ENCODE data around the gene XRCC4. TPM values are rescaled to one million over a fixed set of nuclear protein-coding genes. Genes with fewer than 3 reads are reported as not detected.

Gene XRCC4
- total RNA-seq, 1 donor: 8.0 TPM

- no peaks in the 10 kb centered on the region for H3K36me3 ChIP-seq (ENCODE audit: insufficient read depth, low read length)
- no peak overlapping the region for H2AFZ ChIP-seq (ENCODE audit: low read length)
- H3K27ac ChIP-seq (ENCODE audit: low read depth, low read length): no peak overlapping the region
- H3K4me2 ChIP-seq (ENCODE audit: insufficient read depth, low read length): no peak overlapping the region
- H4K20me1 ChIP-seq (ENCODE audit: insufficient read depth, low read length): no peaks in the 10 kb centered on the region
- H3K27me3 ChIP-seq (ENCODE audit: insufficient read depth, low read length): no peaks in the 10 kb centered on the region
- TF ChIP-seq, protein P1, sequence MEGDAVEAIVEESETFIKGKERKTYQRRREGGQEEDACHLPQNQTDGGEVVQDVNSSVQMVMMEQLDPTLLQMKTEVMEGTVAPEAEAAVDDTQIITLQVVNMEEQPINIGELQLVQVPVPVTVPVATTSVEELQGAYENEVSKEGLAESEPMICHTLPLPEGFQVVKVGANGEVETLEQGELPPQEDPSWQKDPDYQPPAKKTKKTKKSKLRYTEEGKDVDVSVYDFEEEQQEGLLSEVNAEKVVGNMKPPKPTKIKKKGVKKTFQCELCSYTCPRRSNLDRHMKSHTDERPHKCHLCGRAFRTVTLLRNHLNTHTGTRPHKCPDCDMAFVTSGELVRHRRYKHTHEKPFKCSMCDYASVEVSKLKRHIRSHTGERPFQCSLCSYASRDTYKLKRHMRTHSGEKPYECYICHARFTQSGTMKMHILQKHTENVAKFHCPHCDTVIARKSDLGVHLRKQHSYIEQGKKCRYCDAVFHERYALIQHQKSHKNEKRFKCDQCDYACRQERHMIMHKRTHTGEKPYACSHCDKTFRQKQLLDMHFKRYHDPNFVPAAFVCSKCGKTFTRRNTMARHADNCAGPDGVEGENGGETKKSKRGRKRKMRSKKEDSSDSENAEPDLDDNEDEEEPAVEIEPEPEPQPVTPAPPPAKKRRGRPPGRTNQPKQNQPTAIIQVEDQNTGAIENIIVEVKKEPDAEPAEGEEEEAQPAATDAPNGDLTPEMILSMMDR (IDR thresholded peaks at IDR 0.05; ENCODE audit: extremely low read depth, low read depth, low read length): no peak
- H3K79me2 ChIP-seq (ENCODE audit: insufficient read depth, low read length): no peaks in the 10 kb centered on the region
- H3K4me3 ChIP-seq (ENCODE audit: insufficient read depth, low read length): no peak overlapping the region
- no peaks in the 10 kb centered on the region for H3K9me3 ChIP-seq (ENCODE audit: low read depth, low read length)
- no peaks in the 10 kb centered on the region for H3K4me1 ChIP-seq (ENCODE audit: insufficient read depth, low read length)
- DNase-seq (ENCODE audit: insufficient read length, low spot score, missing footprints): no peak
Measured at GRCh38 chr5:83360573-83360972, 283.2 kb downstream of the XRCC4 start.

- Histone ChIP-seq H4K20me1 (ENCODE audit: insufficient read depth, low read length) (no peaks in the 10 kb centered on the region), H3K4me1 (ENCODE audit: insufficient read depth, low read length) (no peaks in the 10 kb centered on the region), H3K27me3 (ENCODE audit: insufficient read depth, low read length) (no peaks in the 10 kb centered on the region), H3K4me2 (ENCODE audit: insufficient read depth, low read length) (no peak overlapping the region), H3K36me3 (ENCODE audit: insufficient read depth, low read length) (no peaks in the 10 kb centered on the region), H3K4me3 (ENCODE audit: insufficient read depth, low read length) (no peak overlapping the region), H2AFZ (ENCODE audit: low read length) (no peak overlapping the region), H3K9me3 (ENCODE audit: low read depth, low read length) (no peaks in the 10 kb centered on the region), H3K27ac (ENCODE audit: low read depth, low read length) (no peak overlapping the region), H3K79me2 (ENCODE audit: insufficient read depth, low read length) (no peaks in the 10 kb centered on the region)
- DNase-seq (ENCODE audit: insufficient read length, low spot score, missing footprints): no peak
- TF ChIP-seq, protein P1 (IDR thresholded peaks at IDR 0.05; ENCODE audit: extremely low read depth, low read depth, low read length): no peak
Measured at GRCh38 chr5:83362526-83362925, 285.2 kb downstream of the XRCC4 start.

- DNase-seq (ENCODE audit: insufficient read length, low spot score, missing footprints): no peak
- no peaks in the 10 kb centered on the region for H3K27me3 ChIP-seq (ENCODE audit: insufficient read depth, low read length)
- TF ChIP-seq, protein P1 (IDR thresholded peaks at IDR 0.05; ENCODE audit: extremely low read depth, low read depth, low read length): no peak
Measured at GRCh38 chr5:83363111-83363885, 286.0 kb downstream of the XRCC4 start.

DNA sequence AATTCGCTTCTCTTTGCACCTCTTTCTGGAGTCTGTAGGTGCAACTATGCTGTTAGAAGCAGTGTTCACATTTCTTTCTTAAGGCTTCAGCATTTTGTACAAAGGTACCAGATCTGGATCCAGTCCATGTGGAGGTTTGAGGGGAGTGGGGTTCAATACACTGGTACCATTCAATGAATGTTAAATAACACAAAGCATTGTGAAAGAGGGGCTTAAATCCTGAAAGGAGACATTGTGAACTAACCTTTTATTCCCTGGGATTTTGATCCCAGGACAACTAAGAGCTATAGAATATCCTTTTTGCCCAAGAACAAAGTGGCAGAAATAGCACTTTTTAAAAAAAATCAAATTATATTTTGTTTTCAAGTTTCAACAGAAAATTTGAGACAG, 286.5 kb downstream of the XRCC4 start:
- no peak overlapping the region for H3K4me2 ChIP-seq (ENCODE audit: insufficient read depth, low read length)
- H4K20me1 ChIP-seq (ENCODE audit: insufficient read depth, low read length): no peaks in the 10 kb centered on the region
- DNase-seq (ENCODE audit: insufficient read length, low spot score, missing footprints): no peak
- H3K27me3 ChIP-seq (ENCODE audit: insufficient read depth, low read length): no peaks in the 10 kb centered on the region
- peaks cover 12% of the 10 kb centered on the region for H3K4me1 ChIP-seq (ENCODE audit: insufficient read depth, low read length)
- H3K27ac ChIP-seq (ENCODE audit: low read depth, low read length): no peak overlapping the region
- no peaks in the 10 kb centered on the region for H3K36me3 ChIP-seq (ENCODE audit: insufficient read depth, low read length)
- H3K4me3 ChIP-seq (ENCODE audit: insufficient read depth, low read length): no peak overlapping the region
- TF ChIP-seq, protein P1 (IDR thresholded peaks at IDR 0.05; ENCODE audit: extremely low read depth, low read depth, low read length): no peak
- no peaks in the 10 kb centered on the region for H3K79me2 ChIP-seq (ENCODE audit: insufficient read depth, low read length)
- H3K9me3 ChIP-seq (ENCODE audit: low read depth, low read length): no peaks in the 10 kb centered on the region
- no peak overlapping the region for H2AFZ ChIP-seq (ENCODE audit: low read length)

More at GRCh38 chr5:83363111-83363885, 286.0 kb downstream of the XRCC4 start:
- Histone ChIP-seq H4K20me1 (ENCODE audit: insufficient read depth, low read length) (no peaks in the 10 kb centered on the region), H3K4me3 (ENCODE audit: insufficient read depth, low read length) (no peak overlapping the region), H3K36me3 (ENCODE audit: insufficient read depth, low read length) (no peaks in the 10 kb centered on the region), H3K79me2 (ENCODE audit: insufficient read depth, low read length) (no peaks in the 10 kb centered on the region), H3K9me3 (ENCODE audit: low read depth, low read length) (no peaks in the 10 kb centered on the region), H2AFZ (ENCODE audit: low read length) (no peak overlapping the region), H3K27ac (ENCODE audit: low read depth, low read length) (no peak overlapping the region), H3K4me2 (ENCODE audit: insufficient read depth, low read length) (no peak overlapping the region), H3K4me1 (ENCODE audit: insufficient read depth, low read length) (peaks cover 6% of the 10 kb centered on the region)
